Stimulated activated naive CD8-positive, alpha-beta T cell treated with anti-CD3 and anti-CD28 coated beads, Interleukin-15, Interleukin-2, amounts not matched to agents 100 U/mL and 50 U/mL, for 24 hours (primary cell): ENCODE results near the gene GDPD4.

Source experiments
- ATAC-seq: fragments of 150-1000 bp; cut with Tn5 transposase; one replicate; pipeline ENCODE4 v1.10.0; 2021
- DNase-seq: peaks from one replicate; pipeline ENCODE4 v3.0.0; 2021

Gene GDPD4

GRCh38 chr11:77189588-77190210, 111.8 kb downstream of the GDPD4 start:
- no peak for DNase-seq
- ATAC-seq = no peak

GRCh38 chr11:77188633-77189491, 112.6 kb downstream of the GDPD4 start:
- ATAC-seq = no peak
- no peak for DNase-seq

DNA sequence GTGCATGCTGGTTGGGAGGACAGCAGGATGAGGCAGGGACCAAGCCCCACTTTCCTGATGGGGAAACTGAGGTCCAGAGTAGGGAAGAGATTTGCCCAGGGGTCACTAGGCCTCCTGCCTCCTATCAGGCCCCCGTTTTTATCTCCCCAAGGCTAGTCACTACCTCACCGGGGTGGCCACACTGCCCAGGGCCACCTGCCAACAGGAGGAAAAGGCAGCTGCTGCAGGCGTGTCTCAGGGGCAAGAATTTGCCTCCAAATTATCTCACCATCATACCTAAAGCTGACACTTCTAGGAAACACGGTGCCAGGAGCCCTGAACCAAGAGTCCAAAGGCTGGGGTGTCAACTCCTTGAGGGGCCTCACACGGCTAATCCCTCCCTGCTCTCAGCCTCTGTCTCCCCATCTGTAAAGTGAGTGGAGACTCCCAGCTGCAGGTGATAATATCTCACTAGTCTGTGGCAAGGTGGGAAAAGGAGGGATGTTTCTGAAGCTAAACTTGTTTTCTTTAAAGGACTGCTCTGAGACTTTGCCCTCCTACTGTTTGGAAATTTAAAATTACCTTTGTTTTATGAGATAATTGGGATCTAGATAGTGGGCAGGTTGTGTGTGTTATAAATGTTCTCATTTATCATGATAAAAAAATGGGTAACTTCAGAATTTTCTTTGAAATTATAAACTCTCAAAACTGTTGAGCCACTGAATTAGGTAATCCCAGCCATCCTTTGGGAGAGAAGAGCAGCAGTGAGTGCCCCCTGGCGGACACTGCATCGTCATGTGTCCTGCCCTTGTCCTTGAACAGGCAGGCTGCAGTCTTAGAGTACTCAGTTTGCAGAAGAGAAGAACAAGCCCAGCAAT, 113.5 kb downstream of the GDPD4 start:
- DNase-seq = peak; percentile 80
- ATAC-seq = peak; percentile 68

- no peak for DNase-seq
- ATAC-seq = no peak
Measured at GRCh38 chr11:77187111-77187750, 114.3 kb downstream of the GDPD4 start.

DNA sequence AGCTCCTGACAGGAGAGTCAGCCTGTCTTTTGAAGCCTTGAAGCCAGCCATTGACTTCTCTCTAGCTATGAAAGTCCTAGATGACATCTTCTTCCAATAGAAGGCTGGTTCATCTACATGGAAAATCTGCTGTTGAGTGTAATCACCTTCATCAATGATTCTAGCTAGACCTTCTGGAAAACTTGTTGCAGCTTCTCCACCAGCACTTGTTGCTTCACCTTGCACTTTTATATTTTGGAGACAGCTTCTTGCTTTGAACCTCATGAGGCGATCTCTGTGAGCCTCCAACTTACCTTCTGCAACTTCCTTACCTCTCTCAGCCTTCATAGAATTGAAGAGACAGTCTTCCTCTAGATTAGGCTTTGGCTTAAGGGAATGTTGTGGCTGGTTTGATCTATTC, 115.2 kb downstream of the GDPD4 start:
- ATAC-seq = no peak

DNA sequence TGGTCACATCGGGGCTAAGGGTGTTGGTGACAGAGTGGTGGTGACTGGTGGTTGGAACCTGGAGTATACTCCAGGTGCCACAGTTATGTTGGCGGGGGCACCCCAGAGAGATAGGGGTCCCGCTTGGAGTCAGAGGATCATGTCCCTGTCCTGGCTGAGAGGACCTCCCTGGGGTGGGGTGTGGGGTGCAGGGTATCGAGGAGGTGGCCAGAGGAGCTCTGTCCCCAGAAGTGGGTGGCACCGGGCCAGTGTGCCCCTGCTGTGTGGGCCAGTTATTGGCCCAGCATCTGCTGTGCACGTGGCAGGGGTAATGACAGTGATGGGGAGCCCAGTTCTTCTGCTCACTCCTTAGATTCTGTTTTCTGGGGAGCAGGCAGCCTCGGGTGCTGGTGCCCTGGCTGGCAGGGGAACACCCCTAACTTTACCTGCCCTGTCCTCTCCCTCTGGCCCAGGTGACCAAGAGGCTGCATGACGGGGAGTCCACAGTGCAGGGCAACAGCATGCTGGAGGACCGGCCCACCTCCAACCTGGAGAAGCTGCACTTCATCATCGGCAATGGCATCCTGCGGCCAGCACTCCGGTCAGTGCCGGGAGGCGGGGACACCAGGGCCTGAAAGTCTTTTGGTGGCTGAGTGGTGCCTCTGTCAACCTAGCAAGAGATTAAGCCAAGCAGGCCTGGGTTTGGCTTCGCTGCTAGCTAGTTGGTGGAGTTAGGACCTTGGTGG, 117.2 kb downstream of the GDPD4 start:
- DNase-seq (no peak), ATAC-seq (no peak)

More for the DNA sequence above, 115.2 kb downstream of the GDPD4 start:
- DNase-seq = no peak

- DNase-seq (no peak), ATAC-seq (no peak)
Measured at GRCh38 chr11:77183431-77183984, 118.0 kb downstream of the GDPD4 start.

DNA sequence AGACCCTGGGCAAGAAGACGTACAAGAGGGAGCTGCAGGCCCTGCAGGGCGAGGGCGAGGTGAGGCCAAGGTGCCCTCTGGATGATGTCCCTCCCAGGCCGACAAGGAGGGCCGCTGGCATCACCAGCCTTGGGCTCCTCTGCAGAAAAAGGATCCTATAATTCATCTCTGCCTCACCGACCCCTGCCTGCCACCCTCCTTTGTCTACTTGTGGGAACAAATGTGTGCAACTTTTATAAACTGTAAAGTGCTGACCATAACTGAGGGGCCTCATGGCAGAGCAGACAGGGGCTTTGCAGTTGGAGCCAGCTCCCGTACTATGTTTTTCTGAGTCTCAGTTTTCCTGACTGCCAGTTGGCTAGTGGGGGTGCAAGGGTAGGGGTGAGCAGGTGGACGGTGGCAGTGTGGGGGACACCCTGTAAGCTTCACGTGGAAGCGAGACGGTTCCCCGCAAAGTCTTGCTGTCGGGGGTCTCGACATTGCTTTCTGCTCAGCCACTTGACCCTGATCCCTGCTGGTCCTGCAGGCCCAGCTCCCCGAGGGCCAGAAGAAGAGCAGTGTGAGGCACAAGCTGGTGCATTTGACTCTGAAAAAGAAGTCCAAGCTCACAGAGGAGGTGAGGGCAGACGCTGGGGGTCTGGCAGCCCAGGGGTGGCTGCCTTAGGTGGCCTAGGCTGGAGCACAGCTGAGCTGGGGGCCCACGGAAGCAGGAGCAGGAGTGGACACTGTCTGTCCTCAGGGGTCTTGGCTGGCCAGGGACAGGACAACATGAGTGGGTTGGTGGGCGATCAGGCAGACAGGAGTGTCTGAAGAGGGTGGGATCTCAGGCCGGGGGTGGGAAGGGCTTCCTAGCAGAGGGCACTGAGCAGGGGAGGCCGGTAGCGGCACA, 118.7 kb downstream of the GDPD4 start:
- ATAC-seq (no peak), DNase-seq (no peak)

GRCh38 chr11:77181799-77182541, 119.5 kb downstream of the GDPD4 start:
- DNase-seq = no peak
- ATAC-seq = no peak

GRCh38 chr11:77181226-77181625, 120.3 kb downstream of the GDPD4 start:
- DNase-seq = no peak
- ATAC-seq = no peak

DNA sequence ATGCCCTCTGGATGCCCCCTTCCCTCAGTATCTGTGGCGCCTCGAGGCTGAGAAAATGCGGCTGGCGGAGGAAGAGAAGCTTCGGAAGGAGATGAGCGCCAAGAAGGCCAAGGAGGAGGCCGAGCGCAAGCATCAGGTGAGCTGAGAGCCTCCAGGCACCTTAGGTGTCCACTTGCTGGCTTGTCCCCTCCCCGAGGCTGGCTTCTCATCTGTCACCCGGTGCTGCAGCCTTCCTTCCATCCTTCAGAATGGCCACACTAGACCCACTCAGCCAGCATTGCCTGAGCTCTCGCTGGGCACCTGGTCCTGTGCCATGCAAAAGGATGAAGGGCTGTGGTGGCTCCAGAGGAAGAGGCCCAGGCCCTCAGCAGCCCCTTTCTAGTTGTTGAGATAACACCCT, 121.1 kb downstream of the GDPD4 start:
- DNase-seq = no peak
- ATAC-seq = no peak

GRCh38 chr11:77179681-77180080, 121.8 kb downstream of the GDPD4 start:
- ATAC-seq (no peak), DNase-seq (no peak)

- ATAC-seq = no peak
- DNase-seq = no peak
Measured at GRCh38 chr11:77179048-77179447, 122.4 kb downstream of the GDPD4 start.

GRCh38 chr11:77178150-77178549, 123.3 kb downstream of the GDPD4 start:
- ATAC-seq = no peak
- DNase-seq = no peak

DNA sequence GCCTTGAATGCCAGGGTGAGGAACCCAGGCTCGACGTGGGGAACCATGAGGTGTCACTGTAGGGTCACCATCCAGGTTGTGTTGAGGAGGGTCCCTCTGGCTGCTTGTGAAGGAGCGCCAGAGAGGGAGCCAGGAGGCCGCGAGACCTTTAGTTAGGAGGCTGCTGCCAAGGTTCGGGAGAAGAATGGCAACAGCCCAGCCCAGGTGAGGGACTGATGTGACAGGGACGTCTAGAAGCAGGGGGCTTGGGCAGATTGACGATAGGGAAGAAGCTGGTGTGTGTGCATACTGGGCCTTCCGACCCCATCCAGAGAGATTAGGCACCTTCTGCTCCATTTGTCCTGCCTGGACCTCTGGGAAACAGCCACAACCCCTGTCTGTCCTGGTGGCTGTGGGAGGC, 124.5 kb downstream of the GDPD4 start:
- ATAC-seq (no peak), DNase-seq (no peak)

DNA sequence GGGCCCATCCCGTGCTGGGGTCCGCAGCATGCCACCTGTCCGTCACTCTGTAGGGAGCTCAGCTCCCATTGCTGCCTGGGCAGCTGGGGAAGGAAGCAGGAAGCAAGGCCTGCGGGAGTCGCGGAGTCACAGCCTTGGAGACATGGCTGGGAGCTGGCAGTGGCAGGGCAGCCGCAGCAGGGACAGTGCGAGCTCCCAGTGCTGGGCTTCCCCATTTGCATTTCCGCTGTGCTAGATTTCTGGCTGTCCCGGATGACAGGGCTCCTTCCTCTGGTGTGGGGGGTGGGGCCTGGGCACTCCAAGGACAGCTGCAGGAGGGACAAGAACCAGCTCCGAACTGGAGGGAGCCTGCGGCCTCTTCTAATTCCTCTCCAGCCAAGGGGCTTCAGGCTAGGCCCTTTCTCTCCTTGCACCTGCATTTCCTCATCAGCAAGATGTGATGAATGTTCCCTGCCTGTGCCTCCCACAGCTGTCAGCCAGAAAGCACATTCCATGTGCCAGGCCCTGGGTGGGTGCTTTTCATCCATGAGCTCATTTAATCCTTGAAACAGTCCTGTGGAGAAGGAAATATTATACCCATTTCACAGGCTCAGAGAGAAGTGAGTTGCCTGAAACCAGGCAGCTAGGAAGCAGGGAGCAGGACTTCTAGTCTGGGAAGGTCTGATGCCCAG, 125.5 kb downstream of the GDPD4 start:
- no peak for DNase-seq
- no peak for ATAC-seq

DNA sequence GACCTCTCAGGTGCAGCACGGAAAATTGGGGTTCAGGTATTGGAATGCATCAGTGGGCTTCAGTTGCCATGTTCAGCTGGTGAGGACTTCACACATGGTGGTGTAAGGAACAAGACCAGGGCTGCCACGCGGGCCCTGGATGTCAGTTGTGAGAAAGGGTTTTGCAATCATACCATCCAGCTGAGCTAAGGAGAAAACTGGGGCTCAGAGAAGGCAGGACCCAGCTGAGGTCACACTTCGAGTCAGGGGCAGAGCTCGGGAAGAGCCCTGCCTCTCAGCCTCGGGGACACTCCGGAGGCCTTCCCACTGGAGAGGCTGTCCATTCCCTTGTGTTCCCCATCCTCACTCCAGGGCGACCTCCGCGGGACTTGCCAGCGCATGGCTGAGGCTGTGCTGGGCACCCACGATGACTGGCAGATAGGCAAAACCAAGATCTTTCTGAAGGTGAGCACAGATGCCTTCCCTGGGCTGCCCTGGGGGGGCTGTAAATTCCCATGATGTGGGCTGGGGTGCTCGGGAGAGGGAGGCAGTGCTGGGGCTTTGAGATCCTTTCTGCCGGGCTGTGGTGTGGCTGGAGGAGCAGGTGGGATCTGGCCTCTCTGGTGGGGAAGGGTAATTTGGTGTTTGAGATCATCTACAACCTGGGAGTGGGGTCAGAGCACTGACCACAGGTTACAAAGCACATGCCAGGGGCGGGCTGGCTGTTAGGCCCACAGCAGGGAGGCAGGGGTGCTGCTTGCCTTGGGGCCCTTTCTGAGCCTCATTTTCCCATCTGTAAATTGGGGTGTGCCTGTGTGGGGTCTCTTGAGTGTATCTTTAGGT, 126.3 kb downstream of the GDPD4 start:
- DNase-seq (no peak), ATAC-seq (no peak)

DNA sequence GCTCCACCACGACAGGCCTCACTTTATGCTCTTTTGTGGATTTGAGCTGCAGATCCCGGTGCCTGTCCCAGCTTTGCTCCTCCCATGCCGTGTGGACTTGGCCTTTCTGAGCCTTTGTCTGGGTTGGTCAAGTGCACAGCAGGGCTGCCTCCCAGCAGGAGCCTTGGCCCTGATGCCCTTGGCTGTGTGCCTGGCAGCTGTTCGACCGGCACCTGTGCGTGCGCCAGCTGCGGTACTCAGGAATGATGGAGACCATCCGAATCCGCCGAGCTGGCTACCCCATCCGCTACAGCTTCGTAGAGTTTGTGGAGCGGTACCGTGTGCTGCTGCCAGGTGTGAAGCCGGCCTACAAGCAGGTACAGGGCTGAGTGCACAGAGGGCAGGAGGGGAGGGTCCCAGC, 126.9 kb downstream of the GDPD4 start:
- ATAC-seq = no peak
- DNase-seq = no peak
